K562 (cell line): Measurements from ENCODE around the gene CCNC. TPM values are rescaled to one million over a fixed set of nuclear protein-coding genes. Genes with fewer than 3 reads are reported as not detected.

Experiments used
- ATAC-seq: fragments of 200-7000 bp; cut with Tn5 transposase; 3 replicates; pipeline ENCODE4 v1.9.1; 2020; ENCODE audit warnings: moderate library complexity
- BruUV-seq: library from RNA; stranded (reverse); fragments of 400-500 nt; replicated peaks from 2 replicates; lab custom pipeline; 2021; lab: Mats Ljungman, UMichigan
- CTCF ChIA-PET: fragments of 300-600 bp; formaldehyde crosslinking; extraction: SDS; loops from one replicate; lab custom pipeline; 2021; ENCODE audit warnings: low intra/inter-chr PET ratio; lab: Yijun Ruan, JAX
- POLR2A ChIA-PET: fragments of 300-600, 350-650 bp; sonication (Branson Sonifier 250); formaldehyde crosslinking; extraction: SDS; loops from one replicate; lab custom pipeline; 2021; ENCODE audit warnings: antibody characterized with exemption, inconsistent platforms; lab: Yijun Ruan, JAX
- DNase-seq, 4 experiments: peaks; one replicate each; pipeline versions ENCODE4 v3.0.0 to v3.0.0-alpha.2; 2011 to 2018; ENCODE audit warnings: low spot score in 3 of 4, mixed read lengths in 3 of 4; ENCODE audit errors: extremely low read depth in 1 of 4
- FAIRE-seq: peaks from 2 replicates; lab custom pipeline; 2011; peaks lifted over from hg19 to GRCh38; lab: Jason Lieb, UNC
- H2AFZ ChIP-seq: 2 replicates; pipeline ENCODE4 v1.6.0; 2011; ENCODE audit warnings: low read depth, low read length, control low read depth, inconsistent platforms
- H3K27ac ChIP-seq: fragments of 200-600 bp; 3 replicates; pipeline ENCODE4 v1.8.0; 2011; ENCODE audit warnings: low read depth, mild to moderate bottlenecking, control low read depth, inconsistent platforms, low read length, moderate library complexity, mixed read lengths; ENCODE audit errors: extremely low read depth
- H3K27me3 ChIP-seq, 2 experiments: fragments of 300-600 bp in 1 of 2; 2 replicates in 1 of 2; 3 replicates in 1 of 2; pipeline versions ENCODE4 v1.6.0 to v1.8.0; 2011; ENCODE audit warnings: inconsistent platforms in 2 of 2, low read length in 2 of 2, mild to moderate bottlenecking in 1 of 2, mixed read lengths in 1 of 2, moderate library complexity in 1 of 2; ENCODE audit not compliant: control insufficient read depth in 2 of 2, insufficient read depth in 2 of 2
- H3K36me3 ChIP-seq: fragments of 300-600 bp; 3 replicates; pipeline ENCODE4 v1.8.0; 2011; ENCODE audit warnings: mild to moderate bottlenecking, low read length, inconsistent platforms; ENCODE audit not compliant: control insufficient read depth, insufficient read depth
- H3K4me1 ChIP-seq, 2 experiments: fragments of 200-600 bp in 1 of 2; replicated peaks in 1 of 2; 2 replicates in 1 of 2; 3 replicates in 1 of 2; pipeline versions ENCODE4 v1.5.1 to v1.8.0; 2011; ENCODE audit warnings: inconsistent platforms in 2 of 2, low read length in 2 of 2, mild to moderate bottlenecking in 1 of 2, mixed read lengths in 1 of 2, moderate library complexity in 1 of 2; ENCODE audit not compliant: control insufficient read depth in 2 of 2, insufficient read depth in 2 of 2
- H3K4me2 ChIP-seq: 2 replicates; pipeline ENCODE4 v1.6.1; 2011; ENCODE audit warnings: low read length, control low read depth, inconsistent platforms, mixed read lengths; ENCODE audit not compliant: insufficient read depth
- H3K4me3 ChIP-seq: fragments of 200-600 bp; sonication (generic), shearing (Covaris generic); 2 replicates; pipeline ENCODE4 v1.5.1; 2016; ENCODE audit warnings: control low read depth, inconsistent platforms
- H3K79me2 ChIP-seq: fragments of 200-600 bp; 3 replicates; pipeline ENCODE4 v1.8.0; 2011; ENCODE audit warnings: low read length, inconsistent platforms; ENCODE audit not compliant: control insufficient read depth, insufficient read depth
- H3K9ac ChIP-seq, 2 experiments: 2 replicates each; pipeline versions ENCODE4 v1.6.0 to v1.6.1; 2011; ENCODE audit warnings: low read depth in 2 of 2, low read length in 2 of 2, control low read depth in 1 of 2, inconsistent platforms in 1 of 2, mild to moderate bottlenecking in 1 of 2, mixed read lengths in 1 of 2; ENCODE audit not compliant: insufficient read depth in 1 of 2
- H3K9me1 ChIP-seq: one replicate; pipeline ENCODE4 v1.6.0; 2011; ENCODE audit warnings: inconsistent platforms, mild to moderate bottlenecking, low read length, moderate library complexity; ENCODE audit not compliant: control insufficient read depth, insufficient read depth
- H3K9me3 ChIP-seq: replicated peaks from 2 replicates; pipeline ENCODE4 v1.5.1; 2011; ENCODE audit warnings: low read depth, low read length, inconsistent platforms; ENCODE audit not compliant: control insufficient read depth, insufficient read depth
- H4K20me1 ChIP-seq: replicated peaks from 2 replicates; pipeline ENCODE4 v1.6.1; 2011; ENCODE audit warnings: low read length, inconsistent platforms, mixed read lengths; ENCODE audit not compliant: control insufficient read depth, insufficient read depth
- CBX2 ChIP-seq: fragments of 200-600 bp; sonication (generic); IDR thresholded peaks from one replicate; pipeline ENCODE4 v1.6.1; 2012; ENCODE audit warnings: mild to moderate bottlenecking, low read length, inconsistent platforms; ENCODE audit not compliant: insufficient read depth, poor library complexity, severe bottlenecking
- CBX8 ChIP-seq: fragments of 200-600 bp; sonication (generic); IDR thresholded peaks from 2 replicates; pipeline ENCODE4 v1.6.1; 2012; ENCODE audit warnings: borderline replicate concordance, mixed run types, low read depth, mild to moderate bottlenecking, moderate library complexity, mixed read lengths, low read length, control low read depth, inconsistent platforms; ENCODE audit not compliant: poor library complexity, severe bottlenecking; ENCODE audit errors: extremely low read depth
- CHD4 ChIP-seq: fragments of 200-600 bp; sonication (generic); IDR thresholded peaks from 3 replicates; pipeline ENCODE4 v1.6.1; 2012; ENCODE audit warnings: low read depth, mild to moderate bottlenecking, mixed read lengths, low read length, inconsistent platforms; ENCODE audit not compliant: insufficient read depth, insufficient replicate concordance, poor library complexity, severe bottlenecking
- DDX20 ChIP-seq: fragments of 450-650 bp; IDR thresholded peaks from 2 replicates; pipeline ENCODE4 v1.6.1; 2016; ENCODE audit warnings: missing genetic modification characterization, low read depth, mild to moderate bottlenecking, missing compliant biosample characterization, moderate library complexity
- FOXA1 ChIP-seq: fragments of 450-650 bp; IDR thresholded peaks from 2 replicates; pipeline ENCODE4 v1.6.1; 2016; ENCODE audit warnings: mild to moderate bottlenecking, borderline replicate concordance
- FOXJ2 ChIP-seq: fragments of 200-800 bp; sonication (Bioruptor generic); IDR thresholded peaks from 2 replicates; pipeline ENCODE4 v1.6.1; 2016; ENCODE audit warnings: missing genetic modification characterization, missing compliant biosample characterization
- FOXO4 ChIP-seq: fragments of 450-650 bp; formaldehyde crosslinking; IDR thresholded peaks from 2 replicates; pipeline ENCODE4 v1.4.0; 2020; ENCODE audit warnings: mild to moderate bottlenecking, moderate library complexity
- RBM15 ChIP-seq: fragments of 200-400 bp; formaldehyde crosslinking; IDR thresholded peaks from 2 replicates; pipeline ENCODE4 v1.6.1; 2018; ENCODE audit warnings: mild to moderate bottlenecking, low read length, moderate library complexity; ENCODE audit not compliant: insufficient read depth
- SAP30 ChIP-seq: fragments of 200-600 bp; sonication (generic); IDR thresholded peaks from 2 replicates; pipeline ENCODE4 v1.6.1; 2012; ENCODE audit warnings: borderline replicate concordance, low read depth, mild to moderate bottlenecking, moderate library complexity, low read length, control low read depth, inconsistent platforms; ENCODE audit not compliant: insufficient read depth, poor library complexity, severe bottlenecking
- STAT5A ChIP-seq: IDR thresholded peaks from 2 replicates; pipeline ENCODE4 v1.6.1; 2012; ENCODE audit warnings: low read length, inconsistent platforms, borderline replicate concordance
- XRCC5 ChIP-seq: fragments of 200-400 bp; formaldehyde crosslinking; IDR thresholded peaks from 2 replicates; pipeline ENCODE4 v1.6.1; 2017; ENCODE audit warnings: low read depth, mild to moderate bottlenecking, low read length
- ZC3H11A ChIP-seq: IDR thresholded peaks from 2 replicates; pipeline ENCODE4 v1.6.1; 2012; ENCODE audit warnings: low read depth, low read length, improper control_type of control experiment
- ZNF12 ChIP-seq: sonication (generic); formaldehyde crosslinking; IDR thresholded peaks from 2 replicates; pipeline ENCODE4 v1.4.0; 2020; ENCODE audit warnings: mild to moderate bottlenecking, missing genetic modification reagents
- ZNF143 ChIP-seq: sonication (generic); formaldehyde crosslinking; IDR thresholded peaks from 2 replicates; pipeline ENCODE4 v1.9.0; 2022; ENCODE audit warnings: mild to moderate bottlenecking, missing genetic modification reagents
- WGBS: fragments of 100-300 bp; shearing (Covaris generic); methylation state at CpG from one replicate; pipeline ENCODE4 v1.1.6; 2016; ENCODE audit warnings: low coverage, mixed read lengths; ENCODE audit not compliant: insufficient coverage; ENCODE audit errors: missing lambda C conversion rate; 5-methylcytosine and 5-hydroxymethylcytosine counted together
- in situ Hi-C: fragments of 300-500 bp; cut with MboI; formaldehyde crosslinking; loops from 4 replicates; pipeline ENCODE4 v1.15.0; 2018; ENCODE audit warnings: inconsistent platforms, mixed read lengths
- intact Hi-C: fragments of 100-400 bp; cut with micrococcal nuclease; formaldehyde crosslinking; loops from 2 replicates; pipeline ENCODE4 v1.14.2; 2022
- polyA plus RNA-seq, 8 experiments: library from polyadenylated mRNA; depleted of rRNA in 4 of 8; stranded (reverse) in 5 of 8; unstranded in 3 of 8; fragments of >200 nt; fragmentation: Nextera tagmentation in 2 of 8; fragmentation: Illumina TruSeq in 1 of 8; extraction: Ambion mirVana in 2 of 8; extraction: Trizol in 1 of 8; gene quantifications; 2 replicates each; pipeline versions ENCODE4 v1.2.1 to v1.2.3, GENCODE V29; 2011 to 2014; ENCODE audit warnings: inconsistent platforms in 1 of 8, missing spikeins in 1 of 8
- total RNA-seq, 7 experiments: library from RNA; depleted of rRNA in 6 of 7; stranded (reverse); fragments of >200 nt in 6 of 7; fragmentation: Illumina TruSeq in 2 of 7; extraction: Trizol in 2 of 7; gene quantifications; 2 replicates each; pipeline versions ENCODE4 v1.2.1 to v1.2.3, GENCODE V29; 2011 to 2021; ENCODE audit warnings: low replicate concordance in 1 of 7

Gene CCNC
- total and polyA plus RNA-seq, 9 of the 15 experiments (the other 6 are each of a cell fraction or from before 2014, with no cell fraction given) = 68.7 to 177 (median 99.6) TPM

- intact Hi-C loops = no loop called here
These were observed 21.5 kb upstream of the CCNC start for GRCh38 chr6:99589907-99590493.

GRCh38 chr6:99589290-99589672 is 20.8 kb upstream of the CCNC start:
- H3K9me3 ChIP-seq = no peaks in the 10 kb centered on the region
- H3K79me2 ChIP-seq = no peaks in the 10 kb centered on the region
- H3K4me3 ChIP-seq = no peak overlapping the region
- no peaks in the 10 kb centered on the region for H3K9me1 ChIP-seq
- DNase-seq = no peak
- no peaks in the 10 kb centered on the region for H3K36me3 ChIP-seq
- peaks cover 37 to 45% of the 10 kb centered on the region in 2 experiments for H3K27me3 ChIP-seq
- intact Hi-C loops = no loop called here
- no peak overlapping the region for H2AFZ ChIP-seq
- in situ Hi-C loops = no loop called here
- 2% methylated on average over 15 of the region's 21 CpGs for WGBS
- H3K4me2 ChIP-seq = no peak overlapping the region
- POLR2A ChIA-PET = interaction anchor here (1.8 kb wide), 1 partner anchor 22 kb away, joined by 5 read pairs; the partner anchor contains the start of gene CCNC
- H4K20me1 ChIP-seq = no peaks in the 10 kb centered on the region
- no peak for FAIRE-seq
- CTCF ChIA-PET = no interaction called here
- peaks cover 0 to 21% of the 10 kb centered on the region in 2 experiments; a peak in 2 of 5 replicates for H3K4me1 ChIP-seq
- H3K9ac ChIP-seq = no peak overlapping the region
- no TSS peak for BruUV-seq
- ATAC-seq = peak; percentile 56
- no peak overlapping the region for H3K27ac ChIP-seq
- TF ChIP-seq ZC3H11A = no peak
- no peak for TF ChIP-seq FOXA1
- TF ChIP-seq ZNF12 (CRISPR knock-in tag) = no peak
- TF ChIP-seq STAT5A = no peak
- TF ChIP-seq CHD4 = no peak
- TF ChIP-seq FOXO4 (CRISPR knock-in tag) = no peak

More at GRCh38 chr6:99589907-99590493, 21.5 kb upstream of the CCNC start:
- Histone ChIP-seq H3K27me3 (peaks cover 42 to 45% of the 10 kb centered on the region in 2 experiments), H2AFZ (no peak overlapping the region), H3K79me2 (no peaks in the 10 kb centered on the region), H3K4me3 (no peak overlapping the region), H3K4me1 (peaks cover 0 to 21% of the 10 kb centered on the region in 2 experiments; a peak in 2 of 5 replicates), H3K36me3 (no peaks in the 10 kb centered on the region), H3K9me3 (no peaks in the 10 kb centered on the region)
- in situ Hi-C loops = no loop called here
- POLR2A ChIA-PET = interaction anchor here (1.2 to 1.8 kb wide), 2 partner anchors 14 to 22 kb away, joined by 4 to 5 read pairs; partner anchors contain the start of gene CCNC
- FAIRE-seq (no peak), DNase-seq (no peak), ATAC-seq (peak; percentile 16; the same call in 1 of the 3 replicates)
- 13% methylated on average over 10 of the region's 10 CpGs for WGBS
- TF ChIP-seq DDX20 (tag) = no peak
- TF ChIP-seq FOXJ2 (tag) = no peak
- TF ChIP-seq CBX8 = peak; percentile 91
- no peak for TF ChIP-seq RBM15
- TF ChIP-seq CBX2 = peak; percentile 98
- no peak for TF ChIP-seq SAP30
- TF ChIP-seq ZNF143 (CRISPR knock-in tag) = no peak
- TF ChIP-seq XRCC5 = no peak
- TF ChIP-seq, all 486 proteins: peak for 2
- Histone ChIP-seq H3K27ac (no peak overlapping the region), H3K9me1 (no peaks in the 10 kb centered on the region), H3K4me2 (no peak overlapping the region), H3K9ac (no peak overlapping the region), H4K20me1 (no peaks in the 10 kb centered on the region)
- BruUV-seq = no TSS peak
- CTCF ChIA-PET = no interaction called here
